ENCODE measurements around the gene ZNF443. TPM values are rescaled to one million over a fixed set of nuclear protein-coding genes. Genes with fewer than 3 reads are reported as not detected.
"Not testable (repeated sequence)": the region's sequence is repeated elsewhere in the genome, so short reads cannot be mapped to it uniquely, and the experiment has no call there.

ZNF443 gene
- total RNA-seq, 1 donor from 2014 or later: 4.7 TPM

- no peak overlapping the region for H3K9ac ChIP-seq (ENCODE audit: low read depth in 1 of 3, low read length in 3 of 3)
- no peaks in the 10 kb centered on the region for H3K9me3 ChIP-seq (ENCODE audit: control insufficient read depth in 3 of 3, low read length in 3 of 3)
- no peak overlapping the region for H3K27ac ChIP-seq (ENCODE audit: low read depth, low read length)
- H3K27me3 ChIP-seq (ENCODE audit: control insufficient read depth in 3 of 3, insufficient read depth in 3 of 3, low read length in 3 of 3): no peaks in the 10 kb centered on the region
- no peaks in the 10 kb centered on the region for H3K4me1 ChIP-seq (ENCODE audit: control insufficient read depth in 3 of 3, insufficient read depth in 3 of 3, low read length in 3 of 3)
- no peak overlapping the region for H3K4me3 ChIP-seq (ENCODE audit: low read length in 3 of 3)
- H3K36me3 ChIP-seq (ENCODE audit: control insufficient read depth in 3 of 3, insufficient read depth in 3 of 3, low read length in 3 of 3): peaks cover under 1 to 3% (median 2%) of the 10 kb centered on the region in 3 donors
These were observed 15.5 kb downstream of the ZNF443 start for GRCh38 chr19:12425236-12425887.

DNA sequence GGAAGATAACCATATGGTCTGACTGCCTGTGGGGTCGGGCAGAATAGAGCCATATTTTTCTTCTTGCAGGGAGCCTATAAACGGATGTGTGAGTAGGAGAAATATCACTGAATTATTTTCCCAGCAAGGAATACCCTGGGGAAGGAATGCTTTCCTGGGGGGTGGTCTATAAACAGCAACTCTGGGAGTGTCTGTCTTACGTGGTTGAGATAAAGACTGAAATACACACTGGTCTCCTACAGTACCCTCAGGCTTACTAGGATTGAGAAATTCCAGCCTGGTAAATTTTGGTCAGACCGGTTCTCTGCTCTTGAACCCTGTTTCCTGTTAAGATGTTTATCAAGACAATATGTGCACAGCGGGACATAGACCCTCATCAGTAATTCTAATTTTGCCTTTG, 23.5 kb downstream of the ZNF443 start:
- not testable (repeated sequence) for H3K27ac ChIP-seq (ENCODE audit: low read depth, low read length); H3K9me3 ChIP-seq (ENCODE audit: control insufficient read depth in 3 of 3, low read length in 3 of 3); H3K9ac ChIP-seq (ENCODE audit: low read depth in 1 of 3, low read length in 3 of 3); H3K27me3 ChIP-seq (ENCODE audit: control insufficient read depth in 3 of 3, insufficient read depth in 3 of 3, low read length in 3 of 3); H3K4me3 ChIP-seq (ENCODE audit: low read length in 3 of 3); H3K4me1 ChIP-seq (ENCODE audit: control insufficient read depth in 3 of 3, insufficient read depth in 3 of 3, low read length in 3 of 3); H3K36me3 ChIP-seq (ENCODE audit: control insufficient read depth in 3 of 3, insufficient read depth in 3 of 3, low read length in 3 of 3)

DNA sequence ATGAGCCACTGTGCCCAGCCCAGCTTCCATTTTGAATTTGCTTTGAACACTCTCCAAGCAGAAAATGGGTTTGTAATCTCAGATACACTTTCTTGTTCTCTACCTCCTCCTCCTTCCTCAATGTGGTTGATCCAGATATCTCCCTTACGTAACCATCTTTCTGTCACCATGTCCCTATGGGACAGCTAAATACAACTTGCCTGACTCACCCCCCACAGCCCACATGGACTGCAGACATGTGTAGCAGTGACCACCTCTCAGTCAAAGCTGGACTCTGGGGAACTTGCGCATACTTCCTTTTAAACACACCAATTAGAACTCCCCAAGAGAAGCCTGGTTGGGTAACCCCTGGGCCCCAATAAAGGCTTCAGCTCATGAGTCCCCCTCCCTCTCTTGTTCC, 28.9 kb downstream of the ZNF443 start:
- no peak overlapping the region for H3K9ac ChIP-seq (ENCODE audit: low read depth in 1 of 3, low read length in 3 of 3)
- H3K36me3 ChIP-seq (ENCODE audit: control insufficient read depth in 3 of 3, insufficient read depth in 3 of 3, low read length in 3 of 3): no peaks in the 10 kb centered on the region
- H3K9me3 ChIP-seq (ENCODE audit: control insufficient read depth in 3 of 3, low read length in 3 of 3): peaks cover 0 to 2% (median 0%) of the 10 kb centered on the region in 3 donors
- H3K4me3 ChIP-seq (ENCODE audit: low read length in 3 of 3): no peak overlapping the region
- H3K27me3 ChIP-seq (ENCODE audit: control insufficient read depth in 3 of 3, insufficient read depth in 3 of 3, low read length in 3 of 3): no peaks in the 10 kb centered on the region
- H3K27ac ChIP-seq (ENCODE audit: low read depth, low read length): no peak overlapping the region
- H3K4me1 ChIP-seq (ENCODE audit: control insufficient read depth in 3 of 3, insufficient read depth in 3 of 3, low read length in 3 of 3): no peaks in the 10 kb centered on the region

DNA sequence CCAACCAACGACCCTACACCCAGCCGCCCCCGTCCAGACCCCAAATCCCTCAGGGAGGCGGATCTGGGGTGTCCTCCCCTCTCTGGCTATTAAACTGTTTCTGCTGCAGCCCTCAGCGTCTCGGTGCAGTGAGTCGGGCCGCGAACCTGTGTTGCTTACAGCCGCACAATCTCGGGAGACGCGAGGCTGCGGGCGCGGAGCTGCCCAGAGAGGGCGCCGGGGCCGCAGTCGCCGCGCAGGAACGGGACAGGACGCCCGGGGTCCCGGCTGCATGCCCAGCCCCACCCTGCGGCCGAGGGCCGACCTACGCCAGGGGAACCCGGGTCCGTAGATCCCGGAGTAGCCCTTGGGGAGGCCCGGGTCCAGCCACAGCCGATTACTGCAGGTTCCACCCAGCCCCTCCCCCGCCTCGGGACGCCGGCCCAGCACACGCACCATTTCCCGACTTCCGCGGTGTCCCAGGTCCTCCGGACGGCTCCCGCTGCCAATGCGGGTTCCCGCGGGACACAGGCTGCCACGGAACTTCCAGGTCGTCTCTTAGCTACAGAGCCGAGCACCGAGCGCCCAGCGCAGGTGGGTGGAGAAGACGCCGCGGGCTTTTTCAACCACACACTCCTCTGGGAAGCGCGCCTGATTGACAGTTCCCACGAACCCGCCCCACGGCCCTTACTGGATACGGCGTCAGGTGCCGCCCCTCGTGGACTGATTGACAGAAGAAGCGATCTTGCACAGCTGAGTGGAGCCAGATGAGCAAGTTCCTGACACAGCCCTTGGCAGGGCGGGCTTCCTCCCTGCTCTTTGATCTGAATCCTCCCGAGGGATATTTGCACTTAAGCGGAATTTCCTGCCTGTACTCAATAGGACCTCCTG, 40.0 kb downstream of the ZNF443 start, which contains the start of gene ZNF799:
ZNF799 (minus strand) TSS at position 639 of the 870 bp plus-strand sequence; CDS start at position 438, 201 bp downstream.
- Histone ChIP-seq H3K27me3 (ENCODE audit: control insufficient read depth in 3 of 3, insufficient read depth in 3 of 3, low read length in 3 of 3) (no peaks in the 10 kb centered on the region), H3K4me1 (ENCODE audit: control insufficient read depth in 3 of 3, insufficient read depth in 3 of 3, low read length in 3 of 3) (peaks cover 3 to 6% (median 5%) of the 10 kb centered on the region in 3 donors), H3K9ac (ENCODE audit: low read depth in 1 of 3, low read length in 3 of 3) (peak within 1 kb of the TSS; percentile 82 to 85 (median 85)), H3K4me3 (ENCODE audit: low read length in 3 of 3) (peak within 1 kb of the TSS; percentile 85 to 93 (median 87)), H3K36me3 (ENCODE audit: control insufficient read depth in 3 of 3, insufficient read depth in 3 of 3, low read length in 3 of 3) (no peaks in the 10 kb centered on the region), H3K27ac (ENCODE audit: low read depth, low read length) (peak within 1 kb of the TSS; percentile 77), H3K9me3 (ENCODE audit: control insufficient read depth in 3 of 3, low read length in 3 of 3) (no peaks in the 10 kb centered on the region)

GRCh38 chr19:12399901-12400632, 40.8 kb downstream of the ZNF443 start:
- H3K9ac ChIP-seq (ENCODE audit: low read depth in 1 of 3, low read length in 3 of 3): peak overlapping the region; percentile 82 to 85 (median 85)
- H3K9me3 ChIP-seq (ENCODE audit: control insufficient read depth in 3 of 3, low read length in 3 of 3); H3K27me3 ChIP-seq (ENCODE audit: control insufficient read depth in 3 of 3, insufficient read depth in 3 of 3, low read length in 3 of 3): not testable (repeated sequence)

GRCh38 chr19:12391148-12391547, 49.7 kb downstream of the ZNF443 start:
- H3K4me3 ChIP-seq (ENCODE audit: low read length in 3 of 3); H3K4me1 ChIP-seq (ENCODE audit: control insufficient read depth in 3 of 3, insufficient read depth in 3 of 3, low read length in 3 of 3); H3K9ac ChIP-seq (ENCODE audit: low read depth in 1 of 3, low read length in 3 of 3); H3K27ac ChIP-seq (ENCODE audit: low read depth, low read length); H3K27me3 ChIP-seq (ENCODE audit: control insufficient read depth in 3 of 3, insufficient read depth in 3 of 3, low read length in 3 of 3); H3K9me3 ChIP-seq (ENCODE audit: control insufficient read depth in 3 of 3, low read length in 3 of 3): not testable (repeated sequence)
- peaks cover 11 to 20% (median 16%) of the 10 kb centered on the region in 3 donors for H3K36me3 ChIP-seq (ENCODE audit: control insufficient read depth in 3 of 3, insufficient read depth in 3 of 3, low read length in 3 of 3)

More at GRCh38 chr19:12399901-12400632, 40.8 kb downstream of the ZNF443 start:
- not testable (repeated sequence) for H3K4me1 ChIP-seq (ENCODE audit: control insufficient read depth in 3 of 3, insufficient read depth in 3 of 3, low read length in 3 of 3); H3K36me3 ChIP-seq (ENCODE audit: control insufficient read depth in 3 of 3, insufficient read depth in 3 of 3, low read length in 3 of 3)
- Histone ChIP-seq H3K4me3 (ENCODE audit: low read length in 3 of 3) (peak overlapping the region; percentile 85 to 93 (median 87)), H3K27ac (ENCODE audit: low read depth, low read length) (peak overlapping the region; percentile 77)

DNA sequence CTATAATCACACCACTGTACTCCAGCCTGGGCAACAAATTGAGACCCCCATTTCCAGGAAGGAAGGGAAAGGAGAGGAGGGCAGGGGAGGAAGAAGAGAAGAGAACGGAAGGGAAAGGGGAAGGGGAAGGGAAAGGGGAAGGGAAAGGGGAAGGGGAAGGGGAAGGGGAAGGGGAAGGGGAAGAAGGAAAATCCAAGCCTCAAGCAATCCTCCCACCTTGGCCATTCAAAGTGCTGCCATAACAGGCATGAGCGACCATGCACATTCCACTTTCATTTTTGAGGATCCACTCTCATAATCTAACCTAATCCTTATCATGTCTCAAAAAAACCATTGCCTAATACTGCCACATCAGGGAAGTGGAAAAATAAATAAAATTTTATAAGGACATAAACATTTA, 54.5 kb downstream of the ZNF443 start:
- H3K27me3 ChIP-seq (ENCODE audit: control insufficient read depth in 3 of 3, insufficient read depth in 3 of 3, low read length in 3 of 3); H3K4me3 ChIP-seq (ENCODE audit: low read length in 3 of 3); H3K9ac ChIP-seq (ENCODE audit: low read depth in 1 of 3, low read length in 3 of 3); H3K27ac ChIP-seq (ENCODE audit: low read depth, low read length); H3K9me3 ChIP-seq (ENCODE audit: control insufficient read depth in 3 of 3, low read length in 3 of 3); H3K4me1 ChIP-seq (ENCODE audit: control insufficient read depth in 3 of 3, insufficient read depth in 3 of 3, low read length in 3 of 3): not testable (repeated sequence)
- H3K36me3 ChIP-seq (ENCODE audit: control insufficient read depth in 3 of 3, insufficient read depth in 3 of 3, low read length in 3 of 3): peaks cover 13 to 25% (median 20%) of the 10 kb centered on the region in 3 donors

- Histone ChIP-seq H3K9me3 (ENCODE audit: control insufficient read depth in 3 of 3, low read length in 3 of 3) (peaks cover 0 to 23% (median 8%) of the 10 kb centered on the region in 3 donors), H3K27me3 (ENCODE audit: control insufficient read depth in 3 of 3, insufficient read depth in 3 of 3, low read length in 3 of 3) (no peaks in the 10 kb centered on the region), H3K27ac (ENCODE audit: low read depth, low read length) (no peak overlapping the region), H3K4me1 (ENCODE audit: control insufficient read depth in 3 of 3, insufficient read depth in 3 of 3, low read length in 3 of 3) (no peaks in the 10 kb centered on the region), H3K4me3 (ENCODE audit: low read length in 3 of 3) (peak overlapping the region in 1 of 3 donors; percentile 30), H3K36me3 (ENCODE audit: control insufficient read depth in 3 of 3, insufficient read depth in 3 of 3, low read length in 3 of 3) (peaks cover 16 to 33% (median 24%) of the 10 kb centered on the region in 3 donors), H3K9ac (ENCODE audit: low read depth in 1 of 3, low read length in 3 of 3) (no peak overlapping the region)
These were observed 60.4 kb downstream of the ZNF443 start for GRCh38 chr19:12380444-12380737.

GRCh38 chr19:12379732-12380443, 60.9 kb downstream of the ZNF443 start:
- Histone ChIP-seq H3K9ac (ENCODE audit: low read depth in 1 of 3, low read length in 3 of 3) (no peak overlapping the region), H3K4me3 (ENCODE audit: low read length in 3 of 3) (no peak overlapping the region), H3K9me3 (ENCODE audit: control insufficient read depth in 3 of 3, low read length in 3 of 3) (peaks cover 0 to 23% (median 8%) of the 10 kb centered on the region in 3 donors), H3K36me3 (ENCODE audit: control insufficient read depth in 3 of 3, insufficient read depth in 3 of 3, low read length in 3 of 3) (peaks cover 16 to 33% (median 24%) of the 10 kb centered on the region in 3 donors), H3K27me3 (ENCODE audit: control insufficient read depth in 3 of 3, insufficient read depth in 3 of 3, low read length in 3 of 3) (no peaks in the 10 kb centered on the region), H3K4me1 (ENCODE audit: control insufficient read depth in 3 of 3, insufficient read depth in 3 of 3, low read length in 3 of 3) (no peaks in the 10 kb centered on the region), H3K27ac (ENCODE audit: low read depth, low read length) (no peak overlapping the region)

Data from skeletal muscle tissue (tissue), 4 donors.